ENCODE measurements around the gene PCNX3.
A peak's percentile ranks its signal among the peaks of the same experiment; 100 is the strongest.

The PCNX3 gene

DNA sequence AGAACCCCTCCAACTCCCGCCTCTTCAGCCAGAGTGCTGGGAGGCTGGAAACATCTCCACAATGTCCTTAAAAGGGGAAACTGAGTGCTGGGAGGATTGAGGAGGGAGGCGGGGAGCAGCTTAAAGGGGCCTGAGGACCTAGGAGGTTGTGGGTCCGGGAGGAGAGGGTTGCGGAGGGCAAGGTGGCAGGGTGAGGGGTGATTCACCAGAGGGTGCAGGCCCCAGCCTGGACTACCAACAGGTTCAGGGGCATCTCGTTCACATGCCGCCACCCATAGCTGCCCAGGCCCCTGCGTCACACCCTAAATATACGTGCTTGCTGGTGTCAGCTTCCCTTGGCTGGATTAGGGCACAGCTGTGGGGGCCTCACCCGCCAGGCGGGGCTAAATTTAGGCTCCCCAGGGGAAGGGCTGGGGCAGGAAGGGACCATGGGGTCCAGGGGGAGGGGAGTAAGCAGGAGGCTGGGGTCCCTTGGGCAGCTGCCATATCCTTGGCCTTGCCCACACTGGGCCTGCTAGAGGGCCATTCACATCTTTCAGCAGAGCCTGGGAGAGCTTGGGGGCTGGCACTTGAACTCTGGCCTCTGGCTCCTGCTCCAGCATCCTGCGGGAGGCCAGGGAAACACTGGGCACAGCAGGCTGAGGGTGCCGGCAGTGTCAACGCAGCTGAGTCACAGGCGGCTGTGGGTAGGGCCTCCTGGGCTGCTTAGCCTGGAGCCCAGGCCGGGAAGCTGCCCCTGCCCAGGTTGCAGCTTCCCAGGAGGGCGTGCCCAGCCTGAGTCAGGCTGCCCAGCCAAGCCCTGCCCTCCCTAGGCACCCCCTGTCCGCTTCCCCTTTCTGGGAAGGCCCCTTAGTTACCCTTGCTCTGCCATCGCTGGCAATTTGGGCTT is 38.5 kb upstream of the PCNX3 start:
- peak; percentile 51 for DNase-seq (ENCODE audit: low read depth)
- TF ChIP-seq, protein P1, sequence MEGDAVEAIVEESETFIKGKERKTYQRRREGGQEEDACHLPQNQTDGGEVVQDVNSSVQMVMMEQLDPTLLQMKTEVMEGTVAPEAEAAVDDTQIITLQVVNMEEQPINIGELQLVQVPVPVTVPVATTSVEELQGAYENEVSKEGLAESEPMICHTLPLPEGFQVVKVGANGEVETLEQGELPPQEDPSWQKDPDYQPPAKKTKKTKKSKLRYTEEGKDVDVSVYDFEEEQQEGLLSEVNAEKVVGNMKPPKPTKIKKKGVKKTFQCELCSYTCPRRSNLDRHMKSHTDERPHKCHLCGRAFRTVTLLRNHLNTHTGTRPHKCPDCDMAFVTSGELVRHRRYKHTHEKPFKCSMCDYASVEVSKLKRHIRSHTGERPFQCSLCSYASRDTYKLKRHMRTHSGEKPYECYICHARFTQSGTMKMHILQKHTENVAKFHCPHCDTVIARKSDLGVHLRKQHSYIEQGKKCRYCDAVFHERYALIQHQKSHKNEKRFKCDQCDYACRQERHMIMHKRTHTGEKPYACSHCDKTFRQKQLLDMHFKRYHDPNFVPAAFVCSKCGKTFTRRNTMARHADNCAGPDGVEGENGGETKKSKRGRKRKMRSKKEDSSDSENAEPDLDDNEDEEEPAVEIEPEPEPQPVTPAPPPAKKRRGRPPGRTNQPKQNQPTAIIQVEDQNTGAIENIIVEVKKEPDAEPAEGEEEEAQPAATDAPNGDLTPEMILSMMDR (IDR thresholded peaks at IDR 0.05; ENCODE audit: low read length, missing control alignments): no peak
- H3K4me3 ChIP-seq (replicated peaks; ENCODE audit: low read depth, low read length): peak overlapping the region; percentile 65

DNA sequence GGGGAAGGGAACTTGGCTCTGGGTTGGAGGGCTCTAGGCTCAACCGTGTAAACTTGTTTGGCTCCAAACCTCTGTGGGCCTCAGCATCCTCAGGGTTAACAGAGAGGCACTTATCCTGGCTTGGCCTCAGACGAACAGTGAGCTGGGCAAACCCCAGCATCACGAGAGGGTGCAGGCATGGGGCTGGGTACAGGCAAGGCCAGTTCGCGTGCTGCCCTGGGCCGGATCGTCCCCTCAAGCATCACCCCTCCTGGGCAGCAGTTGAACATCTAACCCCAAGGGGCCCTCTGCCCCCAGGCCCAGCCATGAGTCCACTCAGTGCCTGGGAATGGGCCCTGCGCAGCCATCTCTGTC is 37.8 kb upstream of the PCNX3 start:
- TF ChIP-seq, protein P1 (IDR thresholded peaks at IDR 0.05; ENCODE audit: low read length, missing control alignments): no peak
- peak overlapping the region; percentile 65 for H3K4me3 ChIP-seq (replicated peaks; ENCODE audit: low read depth, low read length)
- DNase-seq (ENCODE audit: low read depth): no peak

DNA sequence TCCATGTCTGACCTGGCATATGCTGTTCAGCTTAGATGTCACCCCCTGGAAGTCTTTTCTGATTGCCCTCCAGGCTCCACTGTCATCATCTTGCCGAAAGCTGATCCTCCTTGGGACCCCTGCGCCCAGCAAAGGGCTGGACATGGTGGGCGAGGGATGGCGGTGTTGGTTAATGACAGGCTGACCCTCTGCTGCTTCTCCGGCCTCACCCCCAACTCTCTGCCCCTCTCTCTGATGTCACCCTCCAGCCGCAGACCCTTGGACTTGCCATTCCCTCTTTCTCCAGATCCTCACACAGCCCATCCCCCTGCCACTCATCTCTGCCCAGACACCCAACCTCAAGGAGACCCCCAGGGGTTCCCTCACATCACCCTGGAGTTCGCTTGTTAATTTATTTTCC is 37.4 kb upstream of the PCNX3 start:
- no peak overlapping the region for H3K4me3 ChIP-seq (replicated peaks; ENCODE audit: low read depth, low read length)
- TF ChIP-seq, protein P1 (IDR thresholded peaks at IDR 0.05; ENCODE audit: low read length, missing control alignments): no peak

DNA sequence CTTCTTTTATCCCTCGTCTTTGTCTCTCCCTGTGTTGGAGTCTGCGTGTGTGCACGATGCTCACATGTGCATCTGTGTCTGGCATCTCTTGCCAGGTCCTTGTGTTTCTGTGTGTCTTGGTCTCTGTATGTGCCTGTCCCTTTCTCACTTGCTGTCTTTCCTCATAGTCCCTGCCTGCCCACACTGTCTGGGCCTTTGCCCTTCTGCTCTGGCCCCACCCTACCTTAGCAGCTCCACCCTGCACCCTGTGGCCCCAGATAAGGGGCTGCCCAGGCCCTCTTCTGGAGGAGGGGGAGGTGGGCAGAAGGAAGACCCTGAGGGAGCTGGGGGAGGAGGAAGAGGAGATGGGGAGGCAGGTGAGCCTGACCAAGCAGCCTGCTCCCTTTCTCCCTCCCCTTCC is 36.9 kb upstream of the PCNX3 start:
- no peak overlapping the region for H3K4me3 ChIP-seq (replicated peaks; ENCODE audit: low read depth, low read length)
- TF ChIP-seq, protein P1 (IDR thresholded peaks at IDR 0.05; ENCODE audit: low read length, missing control alignments): no peak
- no peak for DNase-seq (ENCODE audit: low read depth)

More for the DNA sequence above, 37.4 kb upstream of the PCNX3 start:
- no peak for DNase-seq (ENCODE audit: low read depth)

DNA sequence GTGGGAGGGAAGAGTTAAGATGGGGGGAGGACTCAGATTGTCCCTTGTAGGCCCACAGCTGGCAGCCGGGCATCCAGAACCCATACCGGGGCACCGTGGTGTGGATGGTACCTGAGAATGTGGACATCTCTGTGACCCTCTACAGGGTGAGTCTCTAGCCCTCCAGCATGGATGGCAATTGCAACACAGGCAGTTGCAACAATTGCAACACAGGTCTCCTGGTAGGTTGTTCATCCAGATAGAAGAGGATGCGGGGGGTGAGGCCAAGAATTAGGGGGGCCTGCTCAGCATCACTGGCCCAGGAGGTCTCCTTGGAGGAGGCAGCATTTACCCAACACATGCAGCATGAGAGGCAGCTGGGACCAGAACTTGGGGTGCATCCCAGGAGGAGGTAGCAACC is 36.3 kb upstream of the PCNX3 start:
- H3K4me3 ChIP-seq (replicated peaks; ENCODE audit: low read depth, low read length): no peak overlapping the region
- TF ChIP-seq, protein P1 (IDR thresholded peaks at IDR 0.05; ENCODE audit: low read length, missing control alignments): no peak
- no peak for DNase-seq (ENCODE audit: low read depth)

DNA sequence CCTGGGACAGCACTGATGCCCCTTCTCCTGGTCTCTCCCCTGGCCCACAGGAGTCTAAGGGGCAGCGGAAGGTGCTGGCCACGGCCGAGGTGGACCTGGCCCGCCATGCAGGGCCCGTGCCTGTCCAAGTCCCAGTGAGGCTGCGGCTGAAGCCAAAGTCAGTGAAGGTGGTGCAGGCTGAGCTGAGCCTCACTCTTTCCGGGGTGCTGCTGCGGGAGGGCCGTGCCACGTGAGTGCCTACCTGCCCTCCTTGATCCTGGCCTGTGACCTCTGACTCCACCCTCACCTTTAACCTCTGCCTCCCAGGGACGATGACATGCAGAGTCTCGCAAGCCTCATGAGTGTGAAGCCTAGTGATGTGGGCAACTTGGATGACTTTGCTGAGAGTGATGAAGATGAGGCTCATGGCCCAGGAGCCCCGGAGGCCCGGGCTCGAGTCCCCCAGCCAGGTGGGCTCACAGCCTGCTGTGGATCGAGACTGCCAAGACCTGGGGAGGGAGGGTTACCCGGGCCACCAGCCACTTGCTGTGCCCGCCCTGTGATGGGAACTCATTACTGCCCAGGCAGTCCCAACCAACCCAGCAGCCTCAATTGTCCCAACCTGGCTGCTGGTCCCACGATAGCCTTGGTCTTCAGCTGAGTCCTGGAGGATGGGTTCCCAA is 35.4 kb upstream of the PCNX3 start:
- TF ChIP-seq, protein P1 (IDR thresholded peaks at IDR 0.05; ENCODE audit: low read length, missing control alignments): no peak
- H3K4me3 ChIP-seq (replicated peaks; ENCODE audit: low read depth, low read length): no peak overlapping the region
- DNase-seq (ENCODE audit: low read depth): no peak
